DMS153 treated with DMSO at 0.1 percent for 48 hours (cell line): ENCODE results near the gene KCNK13.
A peak's percentile ranks its signal among the peaks of the same experiment; 100 is the strongest.
"Not testable (repeated sequence)": the region's sequence is repeated elsewhere in the genome, so short reads cannot be mapped to it uniquely, and the experiment has no call there.

Experiments used
- DNase-seq: peaks from one replicate; lab custom pipeline; 2025; ENCODE audit not compliant: unreplicated experiment; lab: John Stamatoyannopoulos, UW

The KCNK13 gene

GRCh38 chr14:90060965-90061684 is 669 bp upstream of the KCNK13 start:
- DNase-seq, result no peak

GRCh38 chr14:90062127-90062794 is 467 bp downstream of the KCNK13 start:
- DNase-seq, result peak; percentile 35

- DNase-seq, result no peak
Measured at GRCh38 chr14:90062822-90063539, 1.2 kb downstream of the KCNK13 start.

- DNase-seq, result no peak
Measured at GRCh38 chr14:90072350-90072749, 10.6 kb downstream of the KCNK13 start.

- no peak for DNase-seq
Measured at GRCh38 chr14:90079576-90079975, 17.8 kb downstream of the KCNK13 start.

- no peak for DNase-seq
Measured at GRCh38 chr14:90087433-90087832, 25.6 kb downstream of the KCNK13 start.

GRCh38 chr14:90088176-90088575 is 26.4 kb downstream of the KCNK13 start:
- no peak for DNase-seq

GRCh38 chr14:90089486-90089885 is 27.7 kb downstream of the KCNK13 start:
- not testable (repeated sequence) for DNase-seq

- DNase-seq, result no peak
Measured at GRCh38 chr14:90091393-90091792, 29.6 kb downstream of the KCNK13 start.

- no peak for DNase-seq
Measured at GRCh38 chr14:90093942-90094595, 32.3 kb downstream of the KCNK13 start.

- no peak for DNase-seq
Measured at GRCh38 chr14:90095096-90095495, 33.3 kb downstream of the KCNK13 start.

GRCh38 chr14:90096566-90096965 is 34.8 kb downstream of the KCNK13 start:
- DNase-seq, result no peak

- no peak for DNase-seq
Measured at GRCh38 chr14:90103808-90104207, 42.0 kb downstream of the KCNK13 start.

- no peak for DNase-seq
Measured at GRCh38 chr14:90105756-90106155, 44.0 kb downstream of the KCNK13 start.

GRCh38 chr14:90107789-90108188 is 46.0 kb downstream of the KCNK13 start:
- DNase-seq, result no peak

GRCh38 chr14:90109858-90110257 is 48.1 kb downstream of the KCNK13 start:
- DNase-seq, result no peak

- DNase-seq, result no peak
Measured at GRCh38 chr14:90111895-90112534, 50.2 kb downstream of the KCNK13 start.

- no peak for DNase-seq
Measured at GRCh38 chr14:90114554-90114953, 52.8 kb downstream of the KCNK13 start.

GRCh38 chr14:90115780-90116179 is 54.0 kb downstream of the KCNK13 start:
- DNase-seq, result no peak

- no peak for DNase-seq
Measured at GRCh38 chr14:90116444-90116843, 54.6 kb downstream of the KCNK13 start.

GRCh38 chr14:90118027-90118426 is 56.2 kb downstream of the KCNK13 start:
- DNase-seq, result no peak
